LoVo (cell line): ENCODE results near the gene TRNT1.

Experiments
- DNase-seq: peaks from one replicate; pipeline ENCODE4 v3.0.0-alpha.2; 2016; ENCODE audit warnings: low spot score

Gene TRNT1

DNA sequence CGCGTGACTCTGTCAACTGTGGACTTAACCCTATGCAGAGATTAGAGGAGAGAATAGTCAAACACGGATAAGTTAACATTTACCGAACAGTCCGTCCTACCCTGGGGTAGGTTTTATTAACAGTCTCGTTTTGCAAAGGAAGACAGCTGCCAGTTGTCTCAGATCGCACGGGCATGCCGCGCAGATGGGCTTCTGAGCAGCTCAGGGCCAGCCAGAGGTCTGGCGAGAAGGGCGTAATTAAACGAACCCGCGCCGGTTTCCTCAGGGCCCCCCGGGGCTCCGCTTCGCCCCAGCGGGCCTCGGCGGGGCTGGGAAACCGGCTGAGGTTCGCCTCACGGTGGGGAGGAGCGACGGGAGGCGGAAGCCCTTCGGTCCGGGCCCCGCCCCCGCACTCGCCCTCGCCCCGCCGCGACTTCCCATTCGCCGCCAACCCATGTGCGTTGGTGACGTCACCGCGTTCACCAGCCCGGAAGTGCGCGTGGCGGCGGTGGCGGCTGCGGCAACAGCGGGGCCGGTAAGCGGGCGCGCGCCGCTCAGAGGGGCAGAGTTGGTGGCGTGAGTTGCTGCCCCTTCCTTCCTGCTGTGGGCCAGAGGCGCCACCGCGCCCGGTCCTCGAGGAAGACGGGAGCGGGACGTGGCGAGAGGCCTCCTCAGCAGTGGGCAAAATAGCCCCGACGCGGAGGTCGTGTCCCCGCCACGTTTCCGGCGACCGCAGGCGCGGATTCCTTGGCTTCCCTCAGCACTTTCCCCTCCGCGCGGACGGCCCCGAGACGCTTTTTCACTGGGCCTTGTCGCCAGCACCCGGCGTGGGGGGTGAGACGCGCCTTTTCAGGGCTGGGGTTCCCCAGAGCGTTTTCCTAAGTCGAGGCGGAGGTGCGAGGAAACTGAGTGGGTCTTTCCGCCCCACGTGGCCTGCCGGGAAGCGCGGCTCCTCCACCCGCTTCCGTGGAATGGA lies at the start of gene TRNT1:
TSS of gene TRNT1 (plus strand) at position 464 of the 955 bp plus-strand sequence. CDS start 2,101 bp downstream, outside the sequence.
- peak; percentile 92 for DNase-seq

DNA sequence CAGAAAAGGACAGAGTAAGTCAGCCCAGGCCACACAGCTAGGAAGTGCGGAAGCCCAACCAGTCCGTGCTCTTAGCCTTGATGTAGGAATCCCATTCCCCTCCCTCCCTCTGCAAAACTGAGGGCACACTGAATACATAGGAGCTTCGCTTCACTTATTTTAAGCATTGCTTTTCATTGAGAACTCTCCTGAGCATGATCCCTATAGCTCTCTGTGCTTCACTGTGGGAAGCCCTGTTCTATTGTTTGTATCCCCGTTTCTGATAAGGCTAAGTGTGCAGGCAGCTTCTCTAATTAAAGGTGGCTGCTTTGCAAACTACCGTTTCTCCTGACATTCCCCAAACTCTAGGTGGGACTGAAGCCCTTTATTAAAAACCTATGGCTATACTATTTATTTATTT lies 46.4 kb upstream of the TRNT1 start:
- DNase-seq: no peak

DNA sequence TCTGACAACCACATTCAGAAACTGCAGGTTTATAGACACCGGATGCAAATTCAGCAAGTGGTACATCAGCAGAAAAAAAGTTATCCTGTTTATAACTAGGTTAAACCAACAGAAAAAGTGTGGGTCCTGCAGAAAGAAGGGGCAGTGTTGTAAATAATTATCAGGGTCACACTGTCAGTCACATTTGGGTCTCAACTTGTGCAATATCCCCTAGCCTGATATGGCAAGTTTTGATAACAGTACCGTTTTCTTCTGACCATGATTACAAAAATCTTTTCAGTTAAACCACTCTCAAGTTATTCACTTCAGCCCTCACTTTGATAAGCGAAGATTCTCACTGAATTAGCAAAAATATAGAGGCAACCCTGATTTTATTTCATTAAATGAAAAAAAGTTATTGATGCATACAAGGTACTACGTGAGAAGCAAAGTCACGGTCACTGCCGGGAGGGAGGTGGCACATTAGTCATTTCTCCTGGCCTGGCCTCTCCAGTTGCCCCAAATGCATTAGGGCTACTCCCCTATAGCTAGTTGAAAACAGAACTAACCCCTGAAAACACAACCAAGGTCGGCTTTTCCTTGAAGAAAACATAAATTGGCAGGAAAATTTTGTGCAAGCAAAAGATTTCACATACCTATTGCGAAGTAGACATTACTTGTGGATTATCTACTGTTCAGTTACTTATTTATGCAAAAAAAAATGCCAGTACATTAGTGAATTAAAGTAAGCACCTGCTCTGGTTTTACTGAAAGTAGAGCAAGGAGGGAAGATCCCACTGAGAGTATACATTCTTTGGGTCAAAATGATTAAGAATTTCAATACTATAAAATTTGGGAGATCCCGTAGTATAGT lies 45.1 kb upstream of the TRNT1 start:
- DNase-seq: no peak

DNA sequence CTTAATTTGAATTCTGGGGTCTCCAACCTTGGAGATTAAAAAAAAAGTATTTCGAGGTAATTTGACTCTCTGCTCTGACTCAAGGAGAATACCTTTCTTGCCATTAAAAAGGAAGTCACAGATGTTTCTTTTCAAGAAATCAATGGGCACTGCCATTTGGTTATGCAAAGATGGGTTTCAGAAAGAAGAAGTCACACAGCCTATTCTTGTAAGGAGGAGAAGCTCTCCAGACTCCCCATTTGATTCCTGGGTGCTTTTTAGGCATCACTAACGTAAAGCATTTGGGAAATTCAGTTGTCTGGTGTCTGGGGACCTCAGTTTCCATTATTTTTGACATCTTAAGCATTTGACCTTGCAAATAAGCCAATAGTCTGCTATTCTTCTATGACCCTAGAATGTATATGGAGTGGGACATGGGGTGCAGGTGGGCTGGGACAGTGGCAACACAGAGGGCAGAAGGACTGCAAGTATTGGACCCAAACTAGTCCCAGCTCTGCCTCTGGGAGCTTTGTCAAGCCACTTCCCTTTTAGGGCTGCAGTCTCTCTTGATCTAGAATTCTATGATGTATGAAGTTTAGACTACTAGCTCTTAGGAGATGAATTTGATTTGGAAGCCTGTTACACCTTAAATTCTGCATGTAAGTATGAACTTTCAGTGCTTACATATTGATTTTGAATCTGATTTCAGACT lies 44.4 kb upstream of the TRNT1 start:
- no peak for DNase-seq

DNA sequence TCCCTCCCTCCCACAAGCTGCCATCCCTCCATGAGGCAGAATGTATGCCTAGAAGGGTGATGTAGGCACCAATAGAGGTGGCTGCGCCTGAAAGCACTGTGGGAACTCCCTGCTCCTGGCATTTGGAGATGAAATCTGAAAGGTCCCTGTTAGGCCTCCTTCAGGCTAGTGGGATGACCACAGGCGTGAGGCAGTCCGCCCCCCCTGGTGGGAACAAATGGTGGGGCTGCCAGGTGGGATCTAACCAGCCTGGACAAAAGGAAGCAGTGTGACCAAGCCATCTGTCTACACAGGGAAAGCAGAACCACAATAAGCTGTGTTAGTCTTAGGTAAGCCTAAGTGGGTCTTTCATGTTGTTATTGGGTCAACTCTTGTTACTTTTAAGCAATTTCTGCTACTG lies 41.9 kb upstream of the TRNT1 start:
- DNase-seq: no peak

DNA sequence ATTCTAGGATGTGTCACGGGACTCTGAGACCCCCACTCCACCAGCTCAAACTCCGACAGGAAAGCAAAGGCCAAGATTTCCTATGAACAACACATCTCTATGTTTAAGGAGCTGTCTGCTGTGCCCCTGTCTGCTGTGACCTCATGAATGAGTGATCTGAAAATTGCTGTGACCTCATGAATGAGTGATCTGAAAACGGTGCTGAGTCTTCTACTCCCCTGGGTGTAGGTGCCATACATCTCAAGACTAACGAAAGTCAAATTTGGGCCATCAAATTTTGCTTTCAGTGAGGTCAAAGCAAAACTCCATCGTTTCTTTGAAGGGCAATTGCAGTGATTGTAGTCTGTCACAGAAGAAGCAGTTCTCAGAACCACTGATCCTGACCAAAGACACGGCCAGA lies 41.0 kb upstream of the TRNT1 start:
- no peak for DNase-seq

DNA sequence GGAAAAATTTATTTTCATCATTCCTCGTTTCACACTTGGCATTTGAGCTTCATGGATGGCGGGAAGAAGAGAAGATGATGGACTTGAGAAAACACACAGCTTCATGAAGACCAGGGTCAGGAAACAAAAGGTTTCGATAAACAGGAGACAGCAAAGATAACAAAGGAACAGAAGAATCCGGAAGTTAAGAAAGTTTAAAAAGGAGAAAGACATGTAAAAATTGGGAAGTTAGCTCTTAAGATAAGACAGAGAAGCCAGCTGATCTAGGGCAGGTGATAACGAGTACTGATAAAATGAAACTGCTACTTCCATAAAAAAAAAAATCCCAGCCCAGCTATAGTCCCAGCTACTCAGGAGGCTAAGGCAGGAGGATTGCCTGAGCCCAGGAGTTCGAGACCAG lies 40.5 kb upstream of the TRNT1 start:
- DNase-seq: no peak

DNA sequence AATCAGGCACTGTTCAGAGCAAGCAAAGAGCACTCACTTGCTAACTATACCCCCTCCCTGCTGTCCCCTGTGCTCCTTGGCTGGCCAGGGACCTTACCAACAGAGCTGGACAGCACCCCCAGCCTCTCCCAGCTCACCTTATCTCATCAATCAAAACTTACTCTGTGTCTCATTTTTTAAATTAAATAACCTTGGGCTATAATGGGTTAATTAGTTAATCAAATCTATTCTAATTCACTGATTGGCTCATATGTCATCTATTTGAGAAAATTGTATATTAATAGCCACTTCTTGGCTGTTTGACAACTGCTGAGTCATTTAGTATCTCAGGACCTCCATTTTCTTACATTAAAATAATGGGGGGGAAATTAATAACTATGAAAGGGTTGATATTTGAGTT lies 39.5 kb upstream of the TRNT1 start:
- no peak for DNase-seq

DNA sequence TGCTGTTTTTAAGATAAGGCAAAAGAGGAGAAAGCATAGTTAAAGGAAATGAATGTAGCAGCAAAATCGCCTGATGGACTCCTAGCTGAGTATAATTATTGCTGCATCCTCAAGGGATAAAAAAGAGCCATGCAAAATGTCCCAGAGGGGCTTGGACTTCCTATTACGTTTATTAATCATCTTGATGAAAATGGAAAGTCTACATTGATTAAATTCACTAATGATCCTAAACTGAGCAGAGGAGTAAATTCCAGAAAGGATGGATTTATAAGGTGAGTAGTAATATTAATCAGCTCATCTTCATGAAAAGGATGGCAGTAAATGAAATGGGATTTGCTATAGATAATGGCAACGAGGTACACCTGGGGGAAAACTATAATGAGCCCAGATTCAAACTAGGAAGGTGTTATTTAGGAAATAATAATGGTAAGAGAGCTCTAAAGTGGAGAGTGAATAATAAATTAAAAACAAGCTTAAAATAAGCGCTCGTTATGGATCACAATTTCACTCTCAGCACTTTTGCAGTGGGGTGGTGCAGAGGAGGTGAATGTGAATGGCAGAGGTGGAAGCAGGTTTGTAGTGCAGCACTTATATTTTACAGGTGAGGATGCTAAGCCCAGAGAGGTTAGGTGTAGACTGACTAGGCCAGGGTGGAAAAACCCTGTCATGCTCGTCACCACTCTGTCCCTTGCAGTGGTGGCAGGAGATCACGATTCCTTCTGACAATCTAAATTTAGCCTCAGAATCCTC lies 38.8 kb upstream of the TRNT1 start:
- DNase-seq: no peak

DNA sequence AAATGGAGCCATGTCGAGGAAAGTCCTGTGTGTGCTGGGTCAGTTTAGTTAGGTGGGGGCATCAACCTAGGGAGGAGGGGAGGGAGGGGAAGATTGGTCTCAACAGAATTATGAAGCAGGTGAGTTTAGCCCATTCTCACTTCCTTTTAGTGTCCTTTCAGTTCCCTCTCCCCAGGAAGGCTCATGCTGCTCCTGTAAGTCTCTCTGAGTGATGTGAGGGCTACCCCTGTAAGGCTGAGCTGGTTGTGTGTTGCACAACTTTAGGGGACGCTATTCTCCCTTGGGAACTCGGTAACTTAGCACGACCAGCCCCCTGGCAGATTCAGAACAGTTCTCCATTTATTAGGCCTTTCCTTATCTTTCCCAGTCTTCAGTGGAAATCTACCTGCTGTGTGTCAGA lies 37.7 kb upstream of the TRNT1 start:
- no peak for DNase-seq

DNA sequence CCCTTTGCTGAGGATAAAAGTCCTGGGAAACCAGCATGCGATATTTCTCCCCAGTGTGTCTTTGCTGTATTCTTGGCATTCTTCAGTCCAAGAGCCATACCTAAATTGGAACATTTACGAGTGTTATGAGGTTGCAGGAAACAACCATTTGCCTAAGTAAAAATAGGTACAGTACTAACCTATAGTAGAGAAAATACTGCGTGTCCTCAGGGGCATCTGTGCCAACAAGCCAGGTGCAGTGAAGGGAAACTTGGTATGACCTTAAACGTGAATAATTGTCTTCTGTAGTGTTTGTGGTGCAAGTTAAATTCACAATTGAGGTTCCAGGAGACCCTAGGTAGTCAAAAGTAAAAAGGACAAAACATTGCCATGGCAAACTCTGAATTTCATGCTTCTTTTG lies 28.8 kb upstream of the TRNT1 start:
- DNase-seq: no peak

DNA sequence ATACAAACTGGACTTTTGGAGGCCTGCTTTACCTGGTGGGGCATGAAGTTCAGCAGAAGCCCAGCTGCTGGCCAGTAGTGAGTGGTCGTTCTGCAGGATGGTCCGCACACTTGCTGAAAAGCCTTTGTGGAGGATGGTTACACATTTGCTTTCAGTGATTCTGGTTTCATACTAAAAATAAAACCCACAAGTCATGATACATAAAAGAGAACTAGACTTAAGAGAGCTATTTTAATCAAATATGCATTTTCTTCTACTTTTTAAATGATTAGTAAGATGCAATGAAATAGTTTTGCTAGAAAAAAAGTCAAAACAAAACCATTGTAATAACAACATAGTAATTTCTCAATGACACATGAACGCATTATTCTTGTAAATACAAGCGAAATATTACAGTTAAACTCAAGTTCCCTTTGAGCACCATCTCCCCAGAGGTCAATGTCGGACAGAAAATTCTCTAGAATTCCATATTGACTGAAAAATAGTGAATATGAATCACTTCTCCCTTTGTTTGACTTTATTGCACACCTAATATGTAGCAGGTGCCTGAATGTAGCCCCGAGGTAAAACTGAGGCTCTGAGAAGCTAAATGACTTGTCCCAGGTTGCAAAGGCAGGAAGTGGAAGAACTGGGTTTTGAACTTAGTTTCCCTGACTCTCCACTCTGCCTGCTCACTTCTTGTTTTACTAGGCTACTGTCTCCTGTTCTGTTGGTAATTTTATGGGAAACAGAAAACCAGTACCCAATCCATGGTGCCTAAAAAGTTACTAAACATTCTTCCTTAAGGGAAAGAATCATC lies 24.9 kb upstream of the TRNT1 start:
- no peak for DNase-seq

DNA sequence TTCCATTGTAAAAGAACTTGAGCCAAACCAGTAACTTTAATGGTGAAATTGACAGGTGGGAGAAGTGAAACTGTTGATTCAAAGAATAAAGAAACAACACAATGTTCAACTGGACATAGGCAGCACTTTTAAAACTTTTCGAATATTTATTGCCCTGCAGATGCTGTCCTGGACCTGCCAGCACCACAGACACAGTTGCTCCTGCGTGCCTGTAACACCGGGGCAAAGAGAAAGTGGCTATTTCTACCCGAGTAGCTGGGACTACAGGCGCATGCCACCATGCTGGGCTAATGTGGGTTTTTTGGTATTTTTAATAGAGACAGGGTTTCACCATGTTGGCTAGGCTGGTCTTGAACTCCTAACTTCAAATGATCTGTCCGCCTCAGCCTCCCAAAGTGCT lies 24.0 kb upstream of the TRNT1 start:
- no peak for DNase-seq

DNA sequence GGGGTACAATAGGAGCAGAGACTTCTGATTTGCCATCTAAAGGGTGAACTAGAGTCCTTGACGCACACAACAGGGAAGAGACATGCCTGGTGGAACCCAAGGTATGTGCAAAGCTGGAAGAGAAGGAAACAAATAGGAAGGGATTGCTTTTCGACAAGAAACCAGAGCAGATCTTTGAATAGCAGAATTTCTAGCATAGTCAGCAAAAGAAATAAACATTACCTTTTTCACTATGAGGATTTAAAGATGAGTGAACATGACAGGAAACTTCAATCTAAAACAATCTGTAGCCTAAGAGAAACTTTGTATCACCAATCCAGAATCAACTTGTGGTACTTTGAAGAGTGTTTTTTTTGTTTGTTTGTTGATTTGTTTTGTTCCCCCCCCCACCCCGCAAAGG lies 21.5 kb upstream of the TRNT1 start:
- no peak for DNase-seq

DNA sequence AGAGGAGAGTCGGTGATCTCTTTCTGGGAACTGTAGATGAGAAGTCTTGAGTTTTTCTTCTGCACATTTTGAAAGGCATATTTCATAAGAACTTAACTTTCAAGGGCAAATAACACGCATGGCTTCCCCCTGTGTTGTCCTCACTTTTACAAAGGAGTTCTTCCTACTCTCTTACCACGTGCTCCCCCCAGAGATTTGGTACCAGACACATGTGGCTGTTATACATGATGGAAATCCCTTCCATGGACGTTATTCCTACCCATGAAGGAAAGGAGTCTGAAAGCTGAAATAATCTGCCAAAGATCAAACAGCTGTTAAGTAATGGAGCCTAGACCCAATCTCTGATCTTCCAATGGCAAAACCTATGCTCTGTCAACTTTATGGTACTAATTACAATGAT lies 20.9 kb upstream of the TRNT1 start:
- DNase-seq: no peak

DNA sequence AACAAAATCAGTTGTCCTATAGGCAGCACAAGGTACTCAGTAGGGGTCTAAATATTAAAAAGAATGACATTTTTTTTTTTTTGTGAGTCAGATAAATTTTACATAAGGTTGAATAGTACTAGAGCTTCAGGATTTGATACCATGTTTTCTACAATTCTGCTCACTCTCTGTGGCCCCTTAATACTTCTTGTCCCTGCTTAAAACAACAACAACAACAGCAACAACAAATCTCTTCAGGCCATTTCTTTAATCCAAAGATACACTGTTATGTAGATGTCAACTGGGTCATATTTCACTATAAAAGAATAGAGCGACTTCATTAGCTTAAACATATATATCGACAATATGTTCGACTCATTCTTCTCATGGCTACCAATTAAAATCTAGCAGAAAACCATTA lies 19.6 kb upstream of the TRNT1 start:
- DNase-seq: no peak

DNA sequence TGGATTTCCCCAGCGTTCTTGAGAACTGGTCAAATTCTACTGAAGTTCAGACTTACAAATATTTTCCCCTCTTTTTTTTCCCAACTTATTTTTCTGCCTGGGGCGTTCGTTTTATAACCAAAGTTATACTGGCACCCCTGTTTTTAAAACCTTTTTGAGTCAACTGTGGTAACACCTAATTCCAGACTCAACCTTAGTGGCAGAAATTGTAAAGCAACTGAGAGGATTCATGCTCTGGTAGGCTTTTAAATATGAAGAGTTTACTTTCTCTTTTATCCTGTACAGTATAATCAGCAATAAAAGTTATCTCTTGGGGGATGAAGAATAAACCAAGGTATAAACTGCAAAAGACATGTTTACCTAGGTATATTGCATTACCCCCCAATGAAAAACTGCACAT lies 18.9 kb upstream of the TRNT1 start:
- no peak for DNase-seq

DNA sequence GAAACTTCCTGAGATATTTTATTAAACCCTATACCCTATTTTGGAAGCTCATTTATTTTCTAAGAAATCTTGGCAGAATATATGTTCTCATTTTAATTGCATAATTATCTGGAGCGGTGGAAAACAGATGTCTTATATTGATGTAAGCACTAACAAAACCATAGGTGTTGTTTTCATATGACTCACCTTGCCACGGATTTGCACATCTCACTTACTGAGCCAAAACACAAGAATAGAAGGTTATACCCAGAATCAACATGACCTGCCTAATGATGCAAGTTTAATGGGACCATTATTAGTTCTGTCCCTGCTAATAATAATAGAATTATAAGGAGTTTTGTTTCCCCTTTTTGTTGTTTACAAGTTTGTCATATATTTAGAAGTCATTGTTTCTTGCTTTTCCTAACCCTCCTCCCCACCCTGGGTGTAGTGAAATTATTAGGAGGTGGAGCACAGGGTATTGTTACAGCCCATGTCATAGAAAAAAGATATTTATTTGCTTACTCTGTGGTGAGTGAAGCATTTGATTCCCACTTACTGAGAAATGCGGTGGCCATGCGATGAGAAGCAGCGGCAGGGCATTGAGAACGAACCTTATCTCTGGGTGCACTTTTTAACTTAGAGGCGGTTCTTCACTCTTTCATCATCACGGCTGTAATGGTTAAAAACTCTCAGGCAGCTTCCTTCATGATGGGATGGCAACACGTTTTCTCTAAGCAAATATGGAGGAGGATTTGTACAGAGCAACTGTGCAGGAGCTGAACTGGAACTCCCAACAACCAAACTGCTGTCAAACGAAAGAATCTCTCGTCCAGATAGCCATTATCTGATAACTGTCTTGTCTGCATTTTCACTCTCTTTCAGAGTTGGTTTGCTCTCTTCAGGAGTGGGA lies 17.1 kb upstream of the TRNT1 start:
- no peak for DNase-seq

DNA sequence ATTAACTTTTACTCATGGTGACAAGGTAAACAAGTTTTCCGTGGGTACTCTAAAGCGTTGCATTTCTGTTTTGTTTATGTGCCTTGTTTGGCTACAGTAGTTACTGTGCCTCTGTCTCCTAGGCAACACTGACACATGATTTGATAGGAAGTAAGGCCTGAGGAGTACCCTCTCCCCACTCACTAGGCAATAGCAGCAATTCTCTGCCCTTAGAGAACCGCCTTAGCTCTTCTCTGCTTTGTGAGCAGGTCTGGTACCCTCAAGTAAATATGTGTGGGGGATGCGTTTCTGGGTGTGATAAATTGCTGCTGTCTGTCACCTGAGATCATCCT lies 16.5 kb upstream of the TRNT1 start, which contains the start of gene IL5RA:
TSS of gene IL5RA (minus strand) at position 76 of the 332 bp plus-strand sequence. CDS start 5,390 bp downstream, outside the sequence.
- DNase-seq: no peak
